GM12872 (cell line): ENCODE results near the gene ALPK3.

ENCODE experiments used
- CTCF ChIP-seq: IDR thresholded peaks from 3 replicates; pipeline ENCODE4 v1.5.1; 2011; ENCODE audit warnings: low read depth, mild to moderate bottlenecking, low read length, moderate library complexity; ENCODE audit not compliant: insufficient read depth

Gene ALPK3

GRCh38 chr15:84790676-84791075 is 26.5 kb upstream of the ALPK3 start:
- TF ChIP-seq CTCF, result no peak

- no peak for TF ChIP-seq CTCF
Observed at GRCh38 chr15:84791763-84792162, 25.4 kb upstream of the ALPK3 start.

DNA sequence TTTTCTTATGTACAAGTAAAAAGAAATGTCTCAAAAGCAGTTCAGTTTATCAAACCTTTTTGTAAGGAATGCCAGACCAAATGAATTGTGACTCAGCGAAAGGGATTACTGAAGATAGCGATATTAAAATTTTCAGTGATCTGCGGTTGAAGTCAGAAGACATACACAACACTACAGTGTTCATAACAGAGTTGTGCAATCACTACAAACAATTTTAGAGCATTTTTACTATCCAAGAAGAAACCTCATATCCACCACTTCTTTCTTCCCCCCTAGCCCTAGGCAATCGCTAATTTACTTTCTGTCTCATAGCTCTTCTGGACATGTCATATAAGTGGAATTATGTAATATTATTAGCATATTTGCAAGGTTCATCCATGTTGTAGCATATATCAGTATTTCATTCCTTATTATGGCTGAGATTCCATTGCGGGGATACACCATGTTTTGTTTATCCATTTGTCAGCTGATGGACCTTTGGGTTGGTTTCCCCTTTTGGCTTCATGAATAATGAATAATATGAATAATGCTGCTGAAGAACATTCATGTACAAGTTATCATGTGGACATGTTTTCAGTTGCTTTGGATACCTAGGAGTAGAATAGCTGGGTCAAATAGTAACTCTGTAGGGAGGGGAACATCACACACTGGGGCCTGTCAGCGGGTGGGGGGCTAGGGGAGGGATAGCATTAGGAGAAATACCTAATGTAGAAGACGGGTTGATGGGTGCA is 23.6 kb upstream of the ALPK3 start:
- no peak for TF ChIP-seq CTCF

- no peak for TF ChIP-seq CTCF
Observed at GRCh38 chr15:84794162-84794547, 23.0 kb upstream of the ALPK3 start.

DNA sequence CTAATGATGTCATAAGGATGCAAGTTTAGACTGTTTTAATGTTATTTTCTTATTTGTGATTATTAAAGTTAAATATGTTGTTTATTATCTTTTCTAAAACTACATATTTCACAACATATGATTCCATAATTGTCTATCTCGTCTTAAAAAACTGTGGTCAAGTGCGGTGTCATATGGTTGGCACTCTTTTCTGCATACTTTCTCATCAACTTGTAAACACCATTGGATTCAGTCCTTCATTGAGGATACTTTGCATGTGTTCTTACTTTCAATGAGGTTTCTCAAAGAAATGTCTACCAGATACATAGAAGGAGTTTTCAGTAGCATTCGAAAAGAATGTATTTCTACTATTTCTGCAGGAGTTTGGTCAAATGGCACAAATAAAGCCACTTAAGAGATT is 22.0 kb upstream of the ALPK3 start:
- TF ChIP-seq CTCF, result no peak

DNA sequence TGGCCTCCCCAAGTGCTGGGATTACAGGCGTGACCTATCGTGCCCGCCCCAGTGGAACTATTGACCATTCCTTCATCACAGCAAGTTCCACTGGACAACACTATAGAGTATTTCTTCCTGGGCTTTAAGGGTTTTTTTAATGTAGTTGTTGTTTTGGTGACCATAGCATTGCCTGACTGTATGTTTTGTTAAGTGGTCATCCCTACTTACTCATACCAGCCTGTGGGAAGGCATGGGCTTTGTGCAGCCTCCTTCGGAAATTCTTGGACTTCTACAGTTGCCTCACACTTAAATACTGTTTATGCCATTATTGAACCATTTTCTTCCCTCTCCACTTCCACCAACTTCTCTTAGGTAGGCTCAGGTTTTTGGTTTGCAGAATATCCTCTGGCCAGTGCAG is 19.9 kb upstream of the ALPK3 start:
- no peak for TF ChIP-seq CTCF

- TF ChIP-seq CTCF, result no peak
Observed at GRCh38 chr15:84797801-84798200, 19.4 kb upstream of the ALPK3 start.

GRCh38 chr15:84798436-84798946 is 18.7 kb upstream of the ALPK3 start:
- no peak for TF ChIP-seq CTCF
